Measurements from ENCODE around the gene VWF. TPM values are rescaled to one million over a fixed set of nuclear protein-coding genes. Genes with fewer than 3 reads are reported as not detected.

Gene VWF
- total and polyA plus RNA-seq, 2 of the 13 experiments (the other 11 are each of a cell fraction or from before 2014, with no cell fraction given), result 0.20 to 0.25 TPM

GRCh38 chr12:6065863-6066199, 58.6 kb downstream of the VWF start:
- no peak overlapping the region for H2AFZ ChIP-seq (ENCODE audit: low read length)
- no peak for DNase-seq (ENCODE audit: low spot score)
- no TSS peak for BruUV-seq (replicated peaks)
- H3K9me3 ChIP-seq (ENCODE audit: low read length), result no peaks in the 10 kb centered on the region
- WGBS (ENCODE audit: low lambda C conversion rate), result 0% methylated on average over 1 of the region's 5 CpGs
- no peak for ATAC-seq
- H3K27ac ChIP-seq (ENCODE audit: extremely low read length, insufficient read depth, low read length), result no peak overlapping the region
- H3K36me3 ChIP-seq (replicated peaks in 1 of 2; ENCODE audit: control insufficient read depth in 1 of 2, insufficient read depth in 2 of 2, low read length in 2 of 2), result no peaks in the 10 kb centered on the region
- FAIRE-seq, result no peak
- ChIA-PET CTCF (ENCODE audit: low intra/inter-chr PET ratio, low total read pairs) (no interaction called here), POLR2A (no interaction called here)
- no peaks in the 10 kb centered on the region for H4K20me1 ChIP-seq (ENCODE audit: insufficient read depth, low read length)
- H3K9ac ChIP-seq (ENCODE audit: insufficient read depth, low read depth, low read length), result no peak overlapping the region
- no peaks in the 10 kb centered on the region for H3K79me2 ChIP-seq (ENCODE audit: insufficient read depth, low read length)
- no peak overlapping the region for H3K4me2 ChIP-seq (ENCODE audit: low read depth, low read length)
- intact Hi-C loops (cut with micrococcal nuclease; ENCODE audit: unreplicated experiment), result no loop called here
- no peak for TF ChIP-seq MAF1 (CRISPR knock-in tag; IDR thresholded peaks at IDR 0.05; ENCODE audit: borderline replicate concordance)
- TF ChIP-seq MIXL1 (CRISPR knock-in tag; IDR thresholded peaks at IDR 0.05), result no peak
- TF ChIP-seq GPN1 (CRISPR knock-in tag; IDR thresholded peaks at IDR 0.05; ENCODE audit: borderline replicate concordance), result no peak
- TF ChIP-seq PLRG1 (conservative IDR thresholded peaks at IDR 0.05), result no peak
- no peak for TF ChIP-seq ZNF407 (CRISPR knock-in tag; IDR thresholded peaks at IDR 0.05; ENCODE audit: not compliant biosample characterization)
- no peak for TF ChIP-seq RNF219 (CRISPR knock-in tag; IDR thresholded peaks at IDR 0.05)
- no peak for TF ChIP-seq SNAI1 (CRISPR knock-in tag; IDR thresholded peaks at IDR 0.05; ENCODE audit: borderline replicate concordance)
- TF ChIP-seq SMARCC2 (IDR thresholded peaks at IDR 0.05), result no peak
- no peak for TF ChIP-seq NPAS2 (CRISPR knock-in tag; IDR thresholded peaks at IDR 0.05; ENCODE audit: borderline replicate concordance)
- no peak for TF ChIP-seq HOXA7 (CRISPR knock-in tag; IDR thresholded peaks at IDR 0.05)
- H3K4me1 ChIP-seq (ENCODE audit: insufficient read depth, low read length), result peaks cover 46% of the 10 kb centered on the region
- H3K4me3 ChIP-seq (replicated peaks in 1 of 3; ENCODE audit: insufficient read depth in 1 of 3, low read depth in 2 of 3, low read length in 3 of 3), result no peak overlapping the region
- in situ Hi-C loops (cut with HindIII; ENCODE audit: extremely low pct_ligation_motif_present, low pct_unique_long_range_greater_than_20kb), result loop anchor here (25.0 kb wide), 1 partner anchor 396 kb away; the partner anchor contains the start of genes TAPBPL and VAMP1
- peaks cover 0 to 15% of the 10 kb centered on the region in 2 experiments; a peak in 2 of 5 replicates for H3K27me3 ChIP-seq (ENCODE audit: control insufficient read depth in 1 of 2, insufficient read depth in 2 of 2, low read length in 2 of 2)

All from HepG2 (cell line).